Measurements from ENCODE around the gene LIPC.

DNA sequence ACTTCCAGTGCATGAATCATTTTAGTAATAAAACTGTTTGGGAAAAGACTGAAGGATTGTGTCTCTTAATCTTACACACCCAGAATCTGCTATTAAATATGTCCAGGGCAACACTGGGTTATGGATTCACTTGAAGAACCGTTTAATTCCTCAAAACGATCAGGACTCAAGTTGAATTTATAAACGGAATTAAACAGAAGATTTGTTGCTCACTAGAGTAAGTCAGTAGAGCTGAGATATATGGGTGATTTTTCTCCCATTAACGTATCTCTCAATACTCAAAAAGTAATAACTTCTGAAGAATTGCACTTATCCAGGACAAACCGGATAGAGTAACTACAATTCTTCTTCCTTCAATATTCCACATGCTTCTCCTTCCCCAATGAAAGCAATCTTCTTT, 41.1 kb upstream of the LIPC start:
- no peak for TF ChIP-seq RARB (CRISPR knock-in tag; IDR thresholded peaks at IDR 0.05)
- no peak for TF ChIP-seq REST (IDR thresholded peaks at IDR 0.05)
- no peak for TF ChIP-seq KDM1A (IDR thresholded peaks at IDR 0.05; ENCODE audit: low read depth)
- TF ChIP-seq CTCF (IDR thresholded peaks at IDR 0.05): no peak
- no peak for TF ChIP-seq EP300 (IDR thresholded peaks at IDR 0.05)
- no peak for TF ChIP-seq USF2 (IDR thresholded peaks at IDR 0.05)
- TF ChIP-seq FOXS1 (CRISPR knock-in tag; IDR thresholded peaks at IDR 0.05): no peak
- no peak for TF ChIP-seq BHLHE40 (IDR thresholded peaks at IDR 0.05; ENCODE audit: low read depth, low read length)
- no peak for TF ChIP-seq POLR2A (IDR thresholded peaks at IDR 0.05; ENCODE audit: low read length)
- TF ChIP-seq TP53 (CRISPR knock-in tag; IDR thresholded peaks at IDR 0.05): no peak
